IgD-negative memory B cell (primary cell): ENCODE measurements around the gene PRR14. TPM values are rescaled to one million over a fixed set of nuclear protein-coding genes. Genes with fewer than 3 reads are reported as not detected.
A peak's percentile ranks its signal among the peaks of the same experiment; 100 is the strongest.

ENCODE experiments used
- H3K27ac Mint-ChIP-seq, 3 donors: one replicate each; pipeline ENCODE4 v1.8.0; 2020 to 2022; ENCODE audit warnings: mild to moderate bottlenecking in 3 of 3, mixed read lengths in 3 of 3, moderate library complexity in 1 of 3
- H3K27me3 Mint-ChIP-seq: one replicate; pipeline ENCODE4 v1.8.0; 2021; ENCODE audit warnings: mixed read lengths
- H3K36me3 Mint-ChIP-seq: one replicate; pipeline ENCODE4 v1.8.0; 2020; ENCODE audit warnings: mild to moderate bottlenecking, mixed read lengths
- H3K4me1 Mint-ChIP-seq, 3 donors: one replicate each; pipeline ENCODE4 v1.8.0; 2020 to 2022; ENCODE audit warnings: mixed read lengths in 3 of 3, mild to moderate bottlenecking in 1 of 3
- H3K4me3 Mint-ChIP-seq, 4 donors: one replicate each; pipeline ENCODE4 v1.8.0; 2020 to 2022; ENCODE audit warnings: mild to moderate bottlenecking in 4 of 4, mixed read lengths in 4 of 4, moderate library complexity in 3 of 4
- H3K9me3 Mint-ChIP-seq, 3 donors: one replicate each; pipeline ENCODE4 v1.8.0; 2020 to 2021; ENCODE audit warnings: mixed read lengths in 3 of 3, mild to moderate bottlenecking in 1 of 3
- polyA plus RNA-seq: library from polyadenylated mRNA; unstranded; fragments of 300-500 nt; fragmentation: Illumina TruSeq; gene quantifications from one replicate; pipeline ENCODE4 v1.2.3, GENCODE V29; 2021

The PRR14 gene
- polyA plus RNA-seq, 1 donor from 2014 or later = 27.6 TPM

DNA sequence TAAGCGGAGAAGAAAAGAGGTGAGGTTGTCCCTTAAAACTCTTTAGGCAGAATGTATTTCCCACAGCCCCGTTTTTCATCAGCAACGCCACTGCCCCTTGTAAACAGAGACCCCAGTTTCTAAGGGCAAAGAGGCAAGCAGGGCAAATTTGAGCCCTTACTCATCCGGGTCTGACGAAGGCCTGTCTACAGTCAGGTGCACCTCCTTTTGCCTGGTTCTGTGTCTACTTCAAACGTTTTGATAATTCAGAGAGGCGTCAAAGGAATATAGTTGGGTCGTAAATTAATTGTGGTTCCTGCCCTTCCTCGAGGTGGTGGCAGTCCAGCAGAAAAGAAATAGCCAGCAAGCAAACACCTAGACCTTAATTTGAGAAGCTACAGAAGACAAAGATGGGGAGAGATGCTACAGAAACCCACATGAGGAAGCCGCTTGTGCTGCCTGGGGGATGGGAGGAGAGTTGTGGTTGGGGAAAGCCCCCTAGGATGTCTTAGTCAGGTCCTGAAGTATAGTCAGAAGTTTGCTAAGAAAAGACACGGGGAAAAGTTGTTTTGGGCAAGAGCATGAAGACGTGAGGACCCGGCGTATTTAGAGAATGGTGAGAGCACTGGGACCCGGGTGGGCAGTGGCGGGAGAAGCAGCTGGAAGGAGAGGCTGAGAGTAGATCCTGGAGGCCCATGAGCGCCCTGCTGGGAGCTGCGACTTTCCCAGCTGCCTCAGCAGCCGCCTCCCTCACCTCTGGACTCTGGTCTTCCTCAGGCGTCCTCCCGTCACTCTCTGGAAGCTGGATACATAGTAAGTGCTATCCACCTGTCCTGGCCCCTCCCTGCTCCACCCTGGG lies 9.9 kb downstream of the PRR14 start:
- peaks cover 22 to 34% (median 24%) of the 10 kb centered on the region in 3 donors for H3K4me1 Mint-ChIP-seq
- H3K27me3 Mint-ChIP-seq = no peaks in the 10 kb centered on the region
- H3K36me3 Mint-ChIP-seq = peaks cover 1% of the 10 kb centered on the region
- peak overlapping the region; percentile 88 to 93 (median 92) for H3K4me3 Mint-ChIP-seq
- H3K9me3 Mint-ChIP-seq = no peaks in the 10 kb centered on the region
- peak overlapping the region; percentile 95 to 99 (median 96) for H3K27ac Mint-ChIP-seq

DNA sequence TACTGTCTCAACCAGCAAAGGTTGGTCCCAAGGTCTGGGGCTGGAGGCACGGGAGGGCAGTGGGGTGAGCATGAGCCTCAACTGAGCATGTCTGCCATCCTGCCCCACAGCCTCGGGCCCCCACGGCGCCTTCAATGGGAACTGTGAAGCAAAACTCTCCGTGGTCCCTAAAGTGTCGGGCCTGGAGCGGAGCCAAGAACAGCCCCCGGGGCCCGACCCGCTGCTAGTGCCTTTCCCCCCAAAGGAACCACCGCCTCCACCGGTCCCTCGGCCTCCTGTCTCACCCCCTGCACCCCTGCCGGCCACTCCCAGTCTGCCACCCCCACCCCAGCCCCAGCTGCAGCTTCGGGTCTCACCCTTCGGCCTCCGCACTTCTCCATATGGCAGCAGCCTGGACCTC lies 11.7 kb downstream of the PRR14 start:
- H3K36me3 Mint-ChIP-seq = no peaks in the 10 kb centered on the region
- no peak overlapping the region for H3K27ac Mint-ChIP-seq
- no peaks in the 10 kb centered on the region for H3K27me3 Mint-ChIP-seq
- H3K9me3 Mint-ChIP-seq = no peaks in the 10 kb centered on the region
- H3K4me1 Mint-ChIP-seq = peaks cover 17 to 28% (median 22%) of the 10 kb centered on the region in 3 donors
- H3K4me3 Mint-ChIP-seq = peak overlapping the region in 2 of 4 donors; percentile 50 to 80

DNA sequence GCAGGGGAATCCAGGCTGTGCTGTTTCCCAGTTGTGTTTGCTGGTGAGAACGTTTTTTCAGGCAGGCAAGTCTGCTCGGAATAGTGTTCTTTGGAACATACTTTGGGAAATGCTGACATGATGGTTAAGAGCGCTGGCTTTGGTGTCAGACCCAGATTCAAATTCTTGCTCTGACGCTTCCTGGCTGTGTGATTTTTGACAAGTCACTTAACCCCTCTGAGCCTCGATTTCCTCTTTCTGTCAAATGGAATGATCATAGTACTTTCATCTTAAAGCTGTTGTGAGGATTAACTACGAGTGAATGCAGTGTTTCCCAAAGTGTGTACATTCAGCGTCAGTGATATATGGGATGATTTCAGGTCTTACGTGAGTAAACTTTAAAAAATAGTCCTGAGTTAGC lies 12.3 kb downstream of the PRR14 start:
- Mint-ChIP-seq H3K9me3 (no peaks in the 10 kb centered on the region), H3K36me3 (no peaks in the 10 kb centered on the region), H3K27me3 (no peaks in the 10 kb centered on the region), H3K27ac (peak overlapping the region in 2 of 3 donors; percentile 58 to 71), H3K4me3 (peak overlapping the region in 3 of 4 donors; percentile 50 to 77 (median 55)), H3K4me1 (peaks cover 19 to 26% (median 22%) of the 10 kb centered on the region in 3 donors)

DNA sequence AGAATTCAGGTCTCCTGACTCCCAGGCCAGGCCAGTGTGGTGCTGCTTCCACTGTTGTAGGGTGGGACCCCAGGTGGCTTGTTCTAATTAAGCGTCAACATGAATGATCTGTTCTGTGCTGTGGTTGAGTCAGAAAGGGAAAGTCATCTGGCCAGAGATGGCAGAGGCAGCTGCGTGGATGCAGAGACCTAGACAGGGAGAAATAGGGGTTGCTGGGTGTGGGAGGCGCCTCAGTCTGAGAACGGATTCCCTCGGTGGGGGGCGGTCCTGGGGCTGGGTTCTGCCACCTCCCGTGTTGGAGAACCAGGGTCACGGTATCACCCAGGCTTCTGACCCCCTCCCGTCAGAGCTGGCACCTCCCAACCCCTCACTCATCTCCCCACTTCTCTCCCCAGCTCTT lies 13.1 kb downstream of the PRR14 start:
- H3K27me3 Mint-ChIP-seq = no peaks in the 10 kb centered on the region
- H3K4me1 Mint-ChIP-seq = peaks cover 19 to 26% (median 20%) of the 10 kb centered on the region in 3 donors
- H3K9me3 Mint-ChIP-seq = no peaks in the 10 kb centered on the region
- peak overlapping the region in 2 of 4 donors; percentile 50 to 77 for H3K4me3 Mint-ChIP-seq
- no peak overlapping the region for H3K27ac Mint-ChIP-seq
- no peaks in the 10 kb centered on the region for H3K36me3 Mint-ChIP-seq

DNA sequence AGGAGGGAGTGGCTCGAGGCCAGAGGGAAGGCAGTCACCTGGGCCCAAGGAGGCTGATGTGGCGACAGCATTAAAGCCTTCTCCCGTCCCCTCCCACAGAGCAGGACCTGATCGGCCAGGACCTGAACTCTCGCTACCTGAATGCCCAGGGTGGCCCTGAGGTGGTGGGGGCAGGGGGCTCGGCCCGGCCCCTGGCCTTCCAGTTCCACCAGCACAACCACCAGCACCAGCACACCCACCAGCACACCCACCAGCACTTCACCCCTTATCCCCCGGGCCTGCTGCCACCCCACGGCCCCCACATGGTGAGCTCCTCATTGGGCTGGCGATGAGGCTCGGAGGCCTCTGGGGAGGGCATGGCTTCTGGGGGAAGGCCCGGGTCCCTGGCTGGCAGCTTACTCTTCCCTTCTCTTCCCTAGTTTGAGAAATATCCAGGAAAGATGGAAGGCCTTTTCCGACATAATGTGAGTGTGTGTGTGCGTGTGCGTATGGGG lies 13.9 kb downstream of the PRR14 start:
- Mint-ChIP-seq H3K9me3 (no peaks in the 10 kb centered on the region), H3K4me1 (peaks cover 18 to 26% (median 19%) of the 10 kb centered on the region in 3 donors), H3K36me3 (no peaks in the 10 kb centered on the region), H3K27ac (peak overlapping the region in 1 of 3 donors; percentile 35), H3K27me3 (no peaks in the 10 kb centered on the region), H3K4me3 (peak overlapping the region in 1 of 4 donors; percentile 78)

DNA sequence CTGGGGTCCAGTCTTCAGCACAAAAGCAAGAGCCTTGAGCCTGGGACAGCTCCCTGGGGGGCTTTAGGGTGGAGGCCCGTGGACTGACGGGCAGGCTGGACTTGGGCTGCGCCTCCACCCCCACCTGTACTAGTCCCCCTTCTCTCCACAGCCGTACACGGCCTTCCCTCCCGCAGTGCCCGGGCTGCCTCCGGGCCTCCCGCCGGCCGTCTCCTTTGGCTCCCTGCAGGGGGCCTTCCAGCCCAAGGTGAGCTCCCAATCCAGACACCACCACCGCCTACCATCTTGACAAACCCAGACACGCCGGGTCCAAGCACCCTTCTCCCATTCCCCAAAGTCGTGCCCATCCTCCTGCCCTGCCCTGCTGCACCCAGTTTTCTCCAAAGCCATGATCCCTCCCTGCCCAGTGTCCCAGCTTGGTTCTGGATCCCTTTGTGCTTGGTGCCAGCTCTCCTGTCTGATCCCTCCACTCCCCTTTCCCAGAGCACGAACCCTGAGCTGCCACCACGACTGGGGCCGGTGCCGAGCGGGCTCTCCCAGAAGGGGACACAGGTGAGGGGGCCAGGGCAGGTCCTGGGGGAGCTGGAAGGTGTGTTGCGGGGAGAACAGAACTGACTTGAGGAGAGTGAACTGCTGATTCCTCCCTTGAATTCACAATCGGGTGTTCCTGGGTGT lies 14.5 kb downstream of the PRR14 start:
- no peaks in the 10 kb centered on the region for H3K9me3 Mint-ChIP-seq
- H3K36me3 Mint-ChIP-seq = no peaks in the 10 kb centered on the region
- H3K27ac Mint-ChIP-seq = peak overlapping the region in 2 of 3 donors; percentile 23 to 35
- no peak overlapping the region for H3K4me3 Mint-ChIP-seq
- no peaks in the 10 kb centered on the region for H3K27me3 Mint-ChIP-seq
- peaks cover 18 to 26% (median 19%) of the 10 kb centered on the region in 3 donors for H3K4me1 Mint-ChIP-seq

DNA sequence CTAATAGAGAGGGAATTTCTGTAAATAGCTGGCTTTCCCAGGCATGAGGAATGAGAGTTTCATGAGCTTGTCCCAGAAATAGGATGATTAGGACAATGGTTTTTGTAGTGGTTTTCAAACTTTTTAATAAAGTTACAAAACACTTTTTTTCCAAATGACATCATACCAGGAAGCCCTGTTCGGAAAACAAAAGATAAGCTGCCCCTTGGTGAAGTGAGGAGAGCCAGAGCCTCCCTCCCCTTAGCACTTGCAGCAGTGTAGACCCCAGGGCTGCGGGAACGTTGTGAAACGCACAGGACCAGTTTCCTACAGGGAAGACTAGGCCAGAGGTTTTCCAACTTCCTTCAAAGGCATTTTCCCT lies 15.1 kb downstream of the PRR14 start:
- H3K27me3 Mint-ChIP-seq = no peaks in the 10 kb centered on the region

DNA sequence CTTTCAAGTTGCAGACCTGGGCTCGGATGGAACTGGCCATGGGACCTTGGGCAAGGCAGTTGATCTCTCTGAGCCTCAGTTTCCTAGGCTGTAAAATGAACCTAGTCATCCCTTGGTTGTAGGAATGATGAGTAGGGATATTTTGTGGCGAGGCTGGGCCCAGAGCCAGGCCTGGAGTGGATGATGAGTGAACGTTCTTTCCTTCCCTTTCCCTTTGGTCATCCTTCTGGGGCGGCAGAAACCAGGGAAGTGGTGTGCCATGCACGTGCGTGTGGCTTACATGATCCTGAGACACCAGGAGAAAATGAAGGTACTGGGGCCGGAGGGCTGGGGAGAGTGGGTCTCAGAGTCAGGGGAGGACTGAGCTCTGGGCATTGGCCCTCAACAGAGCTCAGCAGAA lies 15.9 kb downstream of the PRR14 start:
- H3K27me3 Mint-ChIP-seq = no peaks in the 10 kb centered on the region
- H3K4me3 Mint-ChIP-seq = no peak overlapping the region
- H3K27ac Mint-ChIP-seq = no peak overlapping the region
- H3K36me3 Mint-ChIP-seq = no peaks in the 10 kb centered on the region
- H3K4me1 Mint-ChIP-seq = peaks cover 8 to 15% (median 10%) of the 10 kb centered on the region in 3 donors
- no peaks in the 10 kb centered on the region for H3K9me3 Mint-ChIP-seq

More for the DNA sequence above, 15.1 kb downstream of the PRR14 start:
- Mint-ChIP-seq H3K4me3 (no peak overlapping the region), H3K36me3 (no peaks in the 10 kb centered on the region), H3K27ac (peak overlapping the region in 2 of 3 donors; percentile 23 to 35), H3K4me1 (peaks cover 14 to 22% (median 15%) of the 10 kb centered on the region in 3 donors), H3K9me3 (no peaks in the 10 kb centered on the region)

DNA sequence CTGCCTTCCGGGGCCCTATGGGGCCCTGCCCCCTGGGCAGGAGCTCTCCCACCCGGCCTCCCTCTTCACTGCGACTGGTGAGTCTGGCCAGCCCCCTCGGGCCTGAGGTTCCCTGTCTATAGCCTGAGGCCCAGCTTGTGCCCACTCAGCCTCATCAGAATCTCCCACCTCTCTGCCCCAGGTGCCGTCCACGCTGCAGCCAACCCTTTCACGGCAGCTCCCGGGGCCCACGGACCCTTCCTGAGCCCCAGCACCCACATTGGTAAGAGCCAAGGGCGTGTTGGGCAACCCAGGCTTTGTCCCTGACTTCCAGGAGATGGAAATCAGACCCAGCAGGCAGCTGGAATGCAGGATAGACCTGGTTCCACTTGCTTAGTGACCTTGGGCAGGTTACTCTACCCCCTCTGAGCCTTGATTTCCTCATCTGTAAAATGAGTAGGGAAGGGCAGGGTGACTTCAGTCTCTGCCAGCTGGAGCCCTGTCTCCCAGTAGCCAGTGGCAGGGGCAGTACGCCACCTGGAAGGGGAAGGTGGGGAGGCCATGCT lies 16.7 kb downstream of the PRR14 start:
- H3K27me3 Mint-ChIP-seq = no peaks in the 10 kb centered on the region
- peak overlapping the region in 1 of 3 donors; percentile 58 for H3K27ac Mint-ChIP-seq
- peak overlapping the region in 1 of 4 donors; percentile 6 for H3K4me3 Mint-ChIP-seq
- H3K36me3 Mint-ChIP-seq = no peaks in the 10 kb centered on the region
- no peaks in the 10 kb centered on the region for H3K9me3 Mint-ChIP-seq
- H3K4me1 Mint-ChIP-seq = peaks cover 8 to 14% (median 12%) of the 10 kb centered on the region in 3 donors

DNA sequence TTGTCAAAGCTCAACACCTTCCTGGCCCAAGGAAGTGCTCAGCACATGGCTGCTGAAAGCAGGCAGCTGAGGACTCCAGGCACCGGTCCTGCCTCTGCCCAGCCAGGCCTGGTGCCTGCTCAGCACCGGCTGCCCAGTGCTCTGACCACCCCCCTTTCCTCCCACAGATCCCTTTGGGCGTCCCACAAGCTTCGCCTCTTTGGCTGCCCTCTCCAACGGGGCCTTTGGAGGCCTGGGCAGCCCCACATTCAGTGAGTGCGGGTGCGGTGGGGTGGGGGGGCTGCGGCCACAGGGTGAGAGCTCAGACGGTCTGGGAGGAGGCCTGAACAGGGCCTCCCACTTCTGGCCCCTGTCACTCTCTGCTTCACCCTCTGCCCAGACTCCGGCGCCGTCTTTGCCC lies 17.6 kb downstream of the PRR14 start:
- Mint-ChIP-seq H3K9me3 (no peaks in the 10 kb centered on the region), H3K4me3 (no peak overlapping the region), H3K27me3 (no peaks in the 10 kb centered on the region), H3K27ac (peak overlapping the region in 1 of 3 donors; percentile 58), H3K4me1 (peaks cover 4 to 12% (median 5%) of the 10 kb centered on the region in 3 donors), H3K36me3 (no peaks in the 10 kb centered on the region)

DNA sequence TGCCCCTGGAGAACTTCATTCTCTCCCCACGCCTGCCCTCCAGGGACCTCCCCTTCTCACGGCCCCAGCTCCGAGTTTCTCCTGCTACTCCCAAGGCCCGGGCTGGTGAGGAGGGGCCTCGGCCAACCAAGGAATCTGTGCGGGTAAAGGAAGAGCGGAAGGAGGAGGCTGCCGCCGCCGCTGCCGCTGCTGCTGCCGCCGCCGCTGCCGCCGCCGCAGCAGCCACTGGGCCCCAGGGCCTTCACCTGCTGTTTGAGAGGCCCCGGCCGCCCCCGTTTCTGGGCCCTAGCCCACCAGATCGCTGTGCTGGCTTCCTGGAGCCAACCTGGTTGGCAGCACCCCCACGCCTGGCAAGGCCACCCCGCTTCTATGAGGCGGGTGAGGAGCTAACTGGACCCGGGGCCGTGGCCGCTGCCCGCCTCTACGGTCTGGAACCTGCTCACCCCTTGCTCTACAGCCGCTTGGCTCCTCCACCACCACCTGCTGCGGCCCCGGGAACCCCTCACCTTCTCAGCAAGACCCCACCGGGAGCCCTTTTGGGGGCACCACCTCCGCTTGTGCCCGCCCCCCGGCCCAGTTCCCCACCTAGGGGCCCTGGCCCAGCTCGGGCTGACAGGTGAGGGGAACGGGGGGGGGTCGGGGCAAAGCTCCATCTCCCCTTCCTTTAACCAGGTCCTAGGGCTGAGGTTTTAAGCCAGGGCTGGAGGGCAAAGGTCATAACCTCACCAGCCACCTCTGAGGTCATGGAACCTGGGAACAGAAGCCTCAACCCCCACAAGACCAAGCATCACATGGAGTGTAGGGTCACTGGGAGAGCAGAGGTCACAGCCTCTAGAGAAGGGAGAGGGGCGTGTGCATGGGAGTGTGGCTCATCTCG lies 18.5 kb downstream of the PRR14 start:
- Mint-ChIP-seq H3K27me3 (no peaks in the 10 kb centered on the region), H3K27ac (no peak overlapping the region), H3K9me3 (no peaks in the 10 kb centered on the region), H3K4me3 (no peak overlapping the region), H3K36me3 (no peaks in the 10 kb centered on the region), H3K4me1 (peaks cover 0 to 8% (median 0%) of the 10 kb centered on the region in 3 donors)

DNA sequence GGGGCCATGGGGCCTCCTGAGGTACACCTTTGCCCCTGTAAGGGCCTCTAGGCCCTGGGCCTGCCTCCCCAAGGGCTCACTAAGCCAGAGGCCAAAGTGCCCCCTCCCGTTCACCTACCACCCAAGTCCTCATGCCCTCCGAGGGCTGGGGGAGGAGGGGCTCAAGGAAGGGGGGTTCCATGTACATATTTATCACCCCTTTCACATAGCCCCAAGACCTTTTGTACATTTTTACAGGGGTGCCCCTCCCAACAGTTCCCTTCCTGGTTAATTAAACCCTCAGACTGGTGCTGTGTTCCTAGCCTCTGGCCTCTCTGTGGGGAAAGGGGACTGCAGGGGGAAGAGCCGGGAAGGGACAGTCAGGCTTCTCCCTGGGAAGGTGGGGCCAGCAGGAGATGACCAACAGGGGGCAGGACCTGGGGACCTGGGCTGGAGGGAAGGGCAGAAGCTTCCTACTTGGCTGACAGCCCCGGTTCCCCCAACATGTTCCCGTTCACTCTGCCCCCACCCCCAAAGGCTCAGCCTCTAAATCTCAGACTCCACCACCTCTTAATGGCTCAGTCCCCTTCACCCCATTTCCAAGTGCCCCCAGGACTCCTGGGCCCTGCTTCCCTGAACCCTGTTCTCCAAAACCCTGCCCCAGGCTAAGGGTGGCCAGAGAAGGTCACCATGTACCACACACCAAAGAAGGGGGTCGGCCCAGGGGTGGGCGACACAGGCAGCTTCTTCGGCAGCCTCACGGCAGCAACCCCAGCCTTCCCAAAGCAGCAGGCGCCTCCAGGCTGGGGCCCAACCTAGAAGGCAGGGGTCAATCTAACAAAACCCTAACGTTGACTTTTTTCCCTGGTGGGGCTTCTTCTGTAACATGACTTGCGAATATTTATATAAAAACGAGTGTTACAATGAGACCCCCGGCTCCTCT lies 19.4 kb downstream of the PRR14 start:
- H3K27ac Mint-ChIP-seq = peak overlapping the region in 1 of 3 donors; percentile 18
- no peaks in the 10 kb centered on the region for H3K9me3 Mint-ChIP-seq
- no peaks in the 10 kb centered on the region for H3K27me3 Mint-ChIP-seq
- H3K36me3 Mint-ChIP-seq = no peaks in the 10 kb centered on the region
- H3K4me1 Mint-ChIP-seq = peaks cover 0 to 8% (median 0%) of the 10 kb centered on the region in 3 donors
- H3K4me3 Mint-ChIP-seq = no peak overlapping the region

DNA sequence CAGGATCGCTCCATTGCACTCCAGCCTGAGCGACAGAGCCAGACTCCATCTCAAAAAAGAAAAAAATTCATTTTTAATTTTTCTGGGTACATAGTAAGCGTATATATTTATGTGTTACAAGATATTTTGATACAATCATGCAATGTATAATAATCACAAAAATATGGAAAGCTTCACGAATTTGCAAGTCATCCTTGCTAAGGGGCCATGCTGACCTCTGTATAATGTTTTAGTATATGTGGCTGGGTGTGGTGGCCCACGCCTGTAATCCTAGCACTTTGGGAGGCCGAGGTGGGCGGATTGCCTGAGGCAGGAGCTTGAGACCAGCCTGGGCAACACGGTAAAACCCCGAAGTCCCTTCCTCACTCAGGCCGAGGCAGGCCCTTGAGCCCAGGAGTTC lies 24.4 kb downstream of the PRR14 start:
- no peak overlapping the region for H3K4me3 Mint-ChIP-seq
- no peaks in the 10 kb centered on the region for H3K36me3 Mint-ChIP-seq
- no peaks in the 10 kb centered on the region for H3K27me3 Mint-ChIP-seq
- H3K9me3 Mint-ChIP-seq = no peaks in the 10 kb centered on the region
- no peak overlapping the region for H3K27ac Mint-ChIP-seq
- H3K4me1 Mint-ChIP-seq = peaks cover 0 to 5% (median 0%) of the 10 kb centered on the region in 3 donors
